GM18909 (cell line): ENCODE data around the gene NUFIP1.
A peak's percentile ranks its signal among the peaks of the same experiment; 100 is the strongest.
"Not testable (repeated sequence)": the region's sequence is repeated elsewhere in the genome, so short reads cannot be mapped to it uniquely, and the experiment has no call there.

ENCODE experiments used
- ATAC-seq: cut with Tn5 transposase; IDR thresholded peaks from one replicate; pipeline ENCODE4 v1.9.1; 2021; ENCODE audit warnings: mild to moderate bottlenecking; ENCODE audit not compliant: unreplicated experiment, poor library complexity

The NUFIP1 gene

DNA sequence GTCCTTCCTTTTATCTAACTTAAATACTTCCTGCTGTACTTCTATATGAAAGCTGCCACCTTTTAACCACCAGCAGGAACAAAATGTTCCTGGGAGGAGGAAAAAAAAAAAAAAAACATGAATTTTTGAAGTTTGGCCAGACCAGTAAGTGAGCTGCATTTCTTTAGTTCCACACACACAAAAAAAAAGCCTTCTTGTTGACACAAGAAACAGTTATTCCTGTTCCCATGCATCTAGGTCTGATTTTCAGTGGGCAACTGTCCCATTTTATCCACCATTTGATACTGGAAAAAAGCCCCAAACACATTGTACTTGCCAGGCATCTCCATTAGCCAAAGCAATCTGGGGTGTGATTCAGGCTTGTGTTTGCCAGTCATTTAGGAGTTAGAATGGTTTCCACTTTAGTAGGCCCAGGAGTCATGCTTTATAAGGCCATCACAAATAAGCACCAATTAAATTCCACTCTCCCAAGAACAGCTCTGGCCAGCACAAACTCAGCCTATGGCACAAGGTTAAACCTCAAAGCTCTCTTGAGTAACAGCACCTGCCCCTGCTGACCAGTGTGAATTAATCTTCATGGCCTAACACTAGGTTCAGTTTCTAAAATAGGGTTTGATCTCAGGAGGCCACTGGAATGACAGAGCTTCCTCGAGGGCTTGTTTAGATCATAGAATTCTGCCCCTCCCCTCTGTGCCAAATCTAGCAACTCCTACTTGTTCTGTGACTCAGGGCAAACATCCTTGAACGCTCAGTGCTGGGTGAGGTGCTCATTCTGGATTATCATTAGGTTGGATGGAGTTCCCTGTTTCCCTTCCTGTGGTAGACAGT lies 67.1 kb downstream of the NUFIP1 start:
- ATAC-seq, result no peak

DNA sequence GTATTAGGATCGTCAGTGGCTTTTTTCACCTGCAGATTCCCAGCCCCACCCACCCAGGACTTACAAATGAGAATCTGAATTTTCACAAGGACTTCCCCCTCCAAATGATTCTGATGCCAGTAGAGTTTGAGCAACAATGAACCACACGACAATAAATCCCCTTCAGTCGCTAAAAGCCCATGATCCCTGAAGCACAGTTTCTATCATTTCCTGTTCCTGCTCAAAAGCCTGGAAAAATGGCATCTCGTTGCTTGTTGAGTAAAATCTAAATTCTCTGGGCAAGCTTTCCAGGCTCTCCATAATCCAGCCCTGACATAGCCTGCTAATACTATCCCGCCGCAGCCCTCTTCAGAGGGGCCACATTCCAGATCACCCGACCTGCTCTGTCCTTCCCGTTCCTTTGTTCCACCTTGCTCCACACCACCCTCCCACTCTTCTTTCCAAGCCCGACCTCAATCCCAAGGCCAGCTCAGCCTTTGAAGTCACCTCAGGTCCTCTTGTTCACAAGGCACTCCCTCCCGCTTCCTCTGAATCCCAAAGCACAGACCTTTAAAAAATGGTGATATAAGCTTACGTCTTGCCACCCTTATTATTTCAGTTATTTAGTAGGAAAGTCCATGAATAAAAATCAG lies 67.9 kb downstream of the NUFIP1 start:
- no peak for ATAC-seq

DNA sequence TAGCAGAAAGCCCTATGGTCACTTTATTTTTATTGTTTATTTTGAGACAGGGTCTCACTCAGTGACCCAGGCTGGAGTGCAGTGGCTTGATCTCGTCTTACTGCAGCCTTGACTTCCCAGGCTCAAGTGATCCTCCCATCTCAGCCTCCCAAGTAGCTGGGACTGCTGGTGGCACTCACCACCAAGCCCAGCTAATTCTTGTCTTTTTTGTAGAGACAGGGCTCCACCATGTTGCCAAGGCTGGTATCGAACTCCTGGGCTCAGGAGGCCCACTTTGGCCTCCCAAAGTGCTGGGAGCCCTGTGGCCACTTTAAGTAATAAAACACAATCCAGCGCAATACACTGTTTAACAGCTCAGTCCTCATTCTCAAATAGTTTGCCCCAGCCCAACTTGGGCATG lies 69.3 kb downstream of the NUFIP1 start:
- no peak for ATAC-seq

DNA sequence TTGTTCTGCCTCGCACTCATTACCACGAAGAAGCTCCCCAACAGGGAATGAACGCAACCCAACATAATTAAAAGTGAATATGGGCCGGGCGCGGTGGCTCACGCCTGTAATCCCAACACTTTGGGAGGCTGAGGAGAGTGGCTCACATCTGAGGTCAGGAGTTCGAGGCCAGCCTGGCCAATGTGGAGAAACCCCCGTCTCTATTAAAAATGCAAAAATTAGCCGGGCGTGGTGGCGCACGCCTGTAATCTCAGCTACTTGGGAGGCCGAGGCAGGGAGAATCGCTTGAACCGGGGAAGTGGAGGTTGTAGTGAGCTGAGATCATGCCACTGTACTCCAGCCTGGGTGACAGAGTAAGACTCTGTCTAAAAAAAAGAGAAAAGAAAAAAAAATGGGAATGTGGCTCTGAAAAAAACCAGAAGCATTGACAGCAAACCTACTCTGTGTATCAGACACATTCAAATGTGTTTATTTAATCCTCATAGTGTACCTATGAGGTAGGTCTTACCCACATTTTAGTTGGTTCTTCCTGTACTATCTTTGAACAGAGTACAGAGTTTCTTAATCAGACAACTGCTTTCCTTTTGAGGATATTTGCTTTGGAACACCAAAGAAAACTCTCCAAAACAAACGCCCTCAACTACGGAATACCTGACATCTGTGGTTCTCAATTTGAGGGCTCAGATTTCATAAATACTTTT lies 70.0 kb downstream of the NUFIP1 start:
- ATAC-seq, result no peak

DNA sequence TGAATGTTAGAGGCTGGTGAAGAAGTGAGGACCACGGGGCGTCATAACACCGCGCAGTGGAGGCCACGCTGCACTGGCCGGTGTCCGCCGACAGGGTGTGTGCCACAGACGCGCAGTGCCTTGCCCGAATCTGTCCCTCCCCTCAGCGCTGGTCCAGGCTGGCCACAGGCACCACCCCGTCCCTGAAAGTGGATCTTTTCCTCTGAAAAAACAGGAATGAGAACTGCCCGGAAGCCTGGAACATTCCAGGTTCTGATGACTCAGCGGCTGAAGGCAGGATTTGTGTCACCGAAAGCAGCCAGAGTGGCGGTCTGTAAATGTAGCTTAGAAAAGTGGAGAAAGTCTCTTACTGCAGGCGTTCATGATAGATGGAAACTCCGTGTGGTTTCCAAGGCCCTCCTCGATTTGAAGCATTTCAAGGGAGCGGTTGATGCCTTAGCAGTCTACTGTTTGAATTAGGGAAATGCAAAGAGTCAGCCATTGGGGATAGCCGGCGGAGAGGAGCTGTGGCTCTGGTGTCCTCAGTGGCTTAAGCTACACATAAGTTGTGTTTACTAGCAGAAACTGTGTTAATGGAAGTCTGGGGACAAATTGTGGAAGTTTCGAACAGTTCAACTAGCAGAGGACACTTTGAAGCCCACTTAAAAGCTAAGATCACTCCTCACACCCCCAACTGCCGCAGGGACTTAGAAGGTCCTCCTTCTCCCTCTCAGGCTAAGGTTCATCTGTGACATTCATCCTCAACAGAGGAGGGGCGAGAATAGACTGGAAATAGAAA lies 70.8 kb downstream of the NUFIP1 start:
- peak; percentile 89 for ATAC-seq

DNA sequence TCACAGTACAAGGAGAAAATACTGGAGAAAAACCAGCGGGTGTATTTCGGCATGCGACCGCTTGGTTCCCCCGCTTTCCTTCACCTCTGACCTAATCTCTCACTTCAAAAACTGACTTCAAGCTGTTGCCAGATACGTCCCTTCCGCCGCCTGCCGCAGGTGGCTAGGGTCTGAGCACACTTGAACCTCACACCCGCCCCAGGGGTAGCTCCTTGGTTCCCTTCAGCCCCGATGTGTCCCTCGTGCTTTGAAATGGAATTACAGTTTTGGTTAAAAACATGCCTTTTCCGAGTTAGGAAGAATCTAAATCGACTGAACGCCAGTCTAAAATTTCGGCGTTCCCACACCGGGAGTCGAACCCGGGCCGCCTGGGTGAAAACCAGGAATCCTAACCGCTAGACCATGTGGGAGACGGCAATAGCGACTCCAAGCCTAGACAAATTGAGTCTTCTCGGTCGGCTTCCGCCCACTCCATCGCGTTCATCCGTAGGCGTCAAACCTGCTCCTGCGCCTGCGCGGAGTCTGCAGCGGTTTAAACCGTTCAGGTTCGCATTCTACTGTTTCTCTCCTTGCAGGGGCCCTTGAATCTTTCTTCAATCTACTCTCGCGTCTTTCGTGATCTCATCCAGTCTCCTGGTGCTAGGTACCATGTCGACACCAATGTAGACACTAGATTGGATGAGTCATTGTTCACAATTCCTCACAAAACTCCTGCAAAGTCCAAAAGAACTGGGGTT lies 71.5 kb downstream of the NUFIP1 start:
- ATAC-seq, result peak; percentile 84

DNA sequence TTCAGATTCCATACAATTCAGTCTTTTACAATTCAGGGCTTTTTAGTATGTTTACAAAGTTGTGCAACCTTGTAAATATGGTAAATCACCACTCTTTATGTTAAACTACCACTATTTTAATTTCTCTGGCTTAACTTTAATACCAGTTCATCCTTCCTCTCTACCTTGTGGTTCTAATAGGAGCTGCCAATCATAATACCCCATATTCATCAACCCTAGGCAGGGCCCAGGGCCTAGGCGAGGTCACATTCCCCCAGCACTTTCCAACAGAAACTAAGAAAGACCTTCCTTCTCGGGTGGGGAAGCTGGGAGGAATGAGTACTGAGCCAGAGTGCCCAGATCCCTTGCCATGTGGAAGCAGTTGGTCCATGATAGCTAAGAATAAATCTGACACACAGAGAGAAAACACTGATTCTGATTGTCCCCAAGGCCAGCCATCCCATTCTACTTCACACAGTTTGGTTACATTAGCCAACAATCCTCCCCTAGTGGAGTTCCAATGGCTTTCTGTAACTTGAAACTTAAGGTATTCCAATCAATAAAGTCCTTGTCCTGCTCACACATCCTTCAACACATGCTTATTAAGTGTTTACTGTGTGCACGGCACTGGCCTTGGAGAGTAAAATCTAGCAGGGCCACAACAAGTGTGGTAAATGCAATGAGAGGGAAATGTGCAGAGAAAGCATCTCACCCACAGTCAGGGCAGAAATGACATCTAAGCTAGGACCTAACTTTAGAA lies 76.8 kb downstream of the NUFIP1 start:
- no peak for ATAC-seq

DNA sequence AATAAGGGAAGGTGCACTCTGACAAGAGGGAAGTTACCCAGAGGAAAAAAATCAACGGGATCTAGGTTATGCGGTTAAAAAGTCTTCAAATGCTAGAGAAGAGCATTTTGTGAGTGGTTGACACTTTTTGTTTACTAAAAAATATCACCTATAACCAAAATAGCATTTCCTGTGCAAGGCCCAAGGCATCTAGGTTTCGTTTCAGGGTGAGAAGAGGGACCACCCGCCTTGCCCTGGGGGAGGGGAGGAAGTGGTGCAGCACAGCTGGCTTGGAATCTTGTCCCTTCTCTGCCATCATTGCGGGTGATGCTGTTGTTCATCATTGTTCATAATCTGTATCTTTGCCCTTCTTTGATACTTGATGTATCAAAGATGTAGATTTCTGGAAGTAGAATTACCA lies 80.6 kb downstream of the NUFIP1 start:
- ATAC-seq, result no peak

DNA sequence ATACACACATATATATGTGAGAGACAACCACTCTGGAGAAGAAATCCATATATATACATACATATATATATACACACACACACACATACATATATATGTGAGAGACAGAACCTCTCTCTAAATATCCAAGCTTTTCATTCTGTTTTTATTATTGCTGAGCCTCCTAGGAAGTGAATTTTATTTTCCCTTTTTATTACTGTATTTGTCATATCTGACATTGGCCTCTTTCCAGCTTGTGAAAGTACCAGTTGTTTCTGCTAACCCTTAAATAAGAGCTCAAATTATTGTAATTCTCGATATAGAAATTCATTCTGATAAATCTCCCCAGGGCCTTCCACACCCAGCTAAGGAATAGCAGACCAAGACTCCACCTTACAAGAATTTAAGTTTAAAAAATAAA lies 81.0 kb downstream of the NUFIP1 start:
- ATAC-seq, result no peak

DNA sequence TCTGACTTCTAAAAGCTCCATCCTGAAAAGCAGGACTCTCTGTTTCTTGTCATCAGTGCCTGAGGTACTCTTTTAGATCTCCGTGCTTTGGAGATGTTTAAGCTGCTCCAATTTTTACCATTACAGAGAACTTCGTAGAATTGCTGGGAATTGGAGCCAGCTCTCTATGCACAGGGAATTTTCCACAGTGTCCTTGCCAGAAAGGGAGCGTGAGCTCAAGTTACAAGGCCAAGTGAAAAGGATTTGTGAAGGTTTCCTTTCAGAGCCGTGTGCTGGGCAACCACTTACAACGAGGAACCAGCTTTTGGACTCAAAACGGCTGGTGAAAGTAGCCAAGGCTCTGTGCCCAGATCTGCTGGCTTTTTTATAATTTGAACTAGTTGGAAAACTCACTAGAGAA lies 82.6 kb downstream of the NUFIP1 start:
- no peak for ATAC-seq

DNA sequence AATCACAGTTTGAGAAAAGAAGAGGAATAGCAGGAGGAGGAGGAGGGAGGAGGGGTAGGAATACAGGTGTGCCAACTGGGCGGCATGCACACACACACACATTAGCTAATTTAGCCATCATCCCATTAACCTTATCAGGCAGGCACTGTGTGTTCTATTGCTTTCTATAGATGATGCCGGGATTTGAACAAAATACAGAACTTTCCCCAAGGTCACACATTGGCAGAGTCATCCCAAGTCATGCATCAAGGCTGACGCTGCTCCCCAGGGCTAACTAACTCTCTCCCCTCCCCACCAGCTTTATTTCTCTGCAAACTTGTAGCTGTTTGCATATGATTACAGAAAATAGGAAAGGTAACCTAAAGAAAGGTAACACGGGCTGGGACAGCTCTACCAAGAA lies 83.0 kb downstream of the NUFIP1 start:
- ATAC-seq, result no peak

DNA sequence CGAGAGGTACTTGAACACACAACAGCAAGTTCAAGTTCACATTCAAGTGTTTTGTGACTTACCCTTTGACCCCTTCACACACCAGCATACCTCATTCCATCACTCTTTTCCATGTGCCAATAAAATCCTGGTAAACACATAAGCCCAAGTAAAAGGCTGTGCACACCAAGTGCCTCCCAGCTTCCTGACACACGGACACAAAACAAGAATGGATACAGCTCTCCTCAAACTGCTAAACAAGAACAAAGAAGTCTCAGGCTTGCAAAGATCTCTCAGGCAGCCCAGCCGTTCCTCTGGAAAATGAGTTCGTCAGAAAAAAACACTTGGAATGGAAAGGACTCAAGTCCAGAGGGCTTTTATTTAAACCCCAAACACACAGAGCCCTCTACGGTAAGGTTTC lies 83.7 kb downstream of the NUFIP1 start:
- ATAC-seq, result no peak

DNA sequence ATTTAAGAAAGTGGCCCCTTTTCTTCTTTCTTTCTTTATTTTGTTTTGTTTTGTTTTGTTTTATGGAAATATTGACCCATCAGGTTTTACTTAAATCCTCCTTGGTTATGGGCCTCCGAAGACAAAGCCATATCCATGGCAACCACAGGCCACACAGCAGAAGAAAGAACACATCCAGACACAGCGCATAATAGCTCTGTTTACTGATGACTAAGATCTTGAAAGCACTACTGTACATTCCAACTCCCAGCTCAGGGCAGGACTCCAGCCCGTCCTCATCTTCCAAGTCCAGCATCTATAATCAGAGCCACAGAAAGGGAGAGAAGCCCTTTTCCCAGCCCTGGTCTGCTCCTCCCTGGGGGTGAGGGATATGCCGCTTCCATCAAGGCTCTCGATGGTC lies 84.3 kb downstream of the NUFIP1 start:
- no peak for ATAC-seq

DNA sequence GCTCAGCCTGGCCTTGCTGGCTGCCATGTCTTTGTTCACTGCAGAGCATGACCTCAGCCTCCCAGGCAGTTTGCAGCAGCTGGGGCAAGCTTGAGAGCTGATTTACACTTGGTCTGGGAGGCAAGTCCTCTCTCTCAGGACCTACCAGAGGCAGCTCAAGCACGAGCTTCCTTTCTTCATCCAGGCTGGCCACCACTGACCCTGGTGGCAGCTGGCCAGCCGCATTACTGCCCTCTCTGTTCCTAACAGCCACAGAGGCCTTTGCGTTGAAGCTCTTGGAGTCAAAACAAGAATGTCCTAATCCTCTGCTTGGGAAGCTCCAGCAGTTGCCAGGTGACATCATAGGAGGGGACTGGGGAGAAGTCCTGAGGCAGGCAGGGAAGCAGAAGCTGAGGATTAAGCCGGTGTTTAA lies 85.7 kb downstream of the NUFIP1 start:
- no peak for ATAC-seq

DNA sequence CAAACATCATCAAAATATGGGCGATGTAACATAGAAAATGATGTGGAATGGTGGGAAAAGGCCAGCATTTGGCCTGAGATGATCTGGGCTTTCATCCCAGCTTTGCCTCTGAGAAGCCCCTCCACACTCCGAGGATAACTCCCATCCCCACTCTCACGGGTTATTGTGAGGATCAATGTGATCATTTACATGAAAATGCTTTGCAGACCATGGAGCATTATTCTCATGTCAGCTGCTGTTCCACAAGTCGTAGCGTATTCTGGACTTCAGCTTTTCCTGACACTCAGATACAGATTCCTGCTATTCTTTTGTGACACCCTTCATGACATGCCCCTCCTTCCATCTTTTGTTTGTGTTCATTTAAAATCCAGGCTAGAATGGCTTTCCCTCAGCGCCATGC lies 86.5 kb downstream of the NUFIP1 start:
- ATAC-seq, result no peak

DNA sequence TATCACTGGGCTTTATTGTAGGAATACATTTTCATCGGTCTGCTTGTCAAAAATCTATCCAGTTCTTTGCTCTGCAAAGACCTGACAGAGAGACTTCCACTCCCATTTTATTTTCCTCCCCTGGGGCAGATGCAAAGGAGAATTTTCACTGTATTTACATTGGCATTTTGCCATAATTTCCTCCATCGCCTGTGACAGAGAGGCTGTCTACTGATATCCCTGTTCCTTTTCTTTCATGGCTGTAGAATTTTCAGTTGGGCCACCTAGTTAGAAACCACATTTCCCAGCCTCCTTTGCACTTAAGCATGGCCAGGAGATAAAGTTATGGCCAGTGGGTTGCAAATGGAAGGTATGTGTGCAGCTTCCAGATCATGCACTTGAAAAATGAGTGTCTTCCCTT lies 89.3 kb downstream of the NUFIP1 start:
- no peak for ATAC-seq

DNA sequence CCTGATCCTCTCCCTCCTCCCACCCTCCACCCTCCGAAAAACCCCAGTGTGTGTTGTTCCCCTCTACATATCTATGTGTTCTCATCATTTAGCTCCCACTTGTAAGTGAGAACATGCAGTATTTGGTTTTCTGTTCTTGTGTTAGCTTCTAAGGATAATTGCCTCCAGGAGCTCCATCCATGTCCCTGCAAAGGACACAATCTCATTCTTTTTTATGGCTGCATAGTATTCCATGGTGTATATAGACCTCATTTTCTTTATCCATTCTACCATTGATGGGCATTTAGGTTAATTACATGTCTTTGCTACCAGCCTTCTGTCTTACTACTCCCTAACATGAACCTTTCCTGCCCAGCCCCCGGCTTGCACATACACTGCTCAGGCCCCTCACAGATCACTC lies 91.0 kb downstream of the NUFIP1 start:
- ATAC-seq, result not testable (repeated sequence)

DNA sequence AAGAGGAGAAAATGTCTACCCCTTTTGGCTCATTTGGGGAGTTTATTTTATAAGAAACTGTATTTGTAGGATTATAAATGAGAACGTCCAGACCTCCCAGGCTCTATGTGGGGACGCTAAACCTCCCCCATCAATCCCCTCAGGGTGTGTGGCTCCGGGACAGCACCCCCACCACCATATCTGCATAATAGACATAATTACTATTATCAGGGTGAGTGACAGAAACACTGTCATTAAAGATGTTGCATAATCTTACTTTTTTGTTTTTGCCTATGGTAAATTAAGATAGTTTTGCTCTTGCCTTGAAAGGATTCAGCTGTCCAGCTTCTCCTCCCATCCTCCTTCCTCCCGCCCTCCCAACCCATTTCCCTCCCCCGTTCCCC lies 93.3 kb downstream of the NUFIP1 start:
- ATAC-seq, result no peak

DNA sequence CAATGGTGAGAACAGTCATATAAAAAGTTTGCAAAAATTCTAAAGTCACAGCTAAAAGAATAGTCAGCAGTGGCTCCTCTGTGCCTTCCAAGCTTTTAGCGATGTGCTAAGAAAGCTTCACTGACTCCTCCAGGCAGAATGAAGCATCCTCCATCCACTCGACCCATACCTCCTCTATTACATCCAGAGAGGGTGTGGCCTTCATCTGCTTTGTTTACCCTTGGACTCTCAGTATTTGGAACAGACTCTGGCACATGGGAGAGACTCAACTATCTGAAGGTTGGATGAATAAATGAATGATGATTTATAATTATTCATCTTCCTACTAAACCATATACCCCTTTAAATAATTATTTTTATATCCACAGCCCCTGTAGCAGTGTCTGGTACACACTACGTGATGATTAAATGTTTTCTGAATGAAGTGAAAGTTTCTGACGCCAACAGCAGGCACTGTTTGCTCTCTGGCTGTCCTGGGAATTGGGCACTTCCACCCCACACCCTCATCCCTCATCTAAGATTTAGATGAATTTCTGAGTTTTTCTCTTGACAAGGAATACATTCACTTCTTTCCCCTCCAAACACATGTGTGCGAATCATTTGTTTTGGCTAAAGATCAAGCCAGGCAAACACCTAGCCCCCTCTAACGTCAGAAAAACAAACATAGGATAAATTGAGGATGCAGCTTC lies 93.9 kb downstream of the NUFIP1 start:
- ATAC-seq, result no peak
